ENCODE results near the gene TRIM5.

The TRIM5 gene

DNA sequence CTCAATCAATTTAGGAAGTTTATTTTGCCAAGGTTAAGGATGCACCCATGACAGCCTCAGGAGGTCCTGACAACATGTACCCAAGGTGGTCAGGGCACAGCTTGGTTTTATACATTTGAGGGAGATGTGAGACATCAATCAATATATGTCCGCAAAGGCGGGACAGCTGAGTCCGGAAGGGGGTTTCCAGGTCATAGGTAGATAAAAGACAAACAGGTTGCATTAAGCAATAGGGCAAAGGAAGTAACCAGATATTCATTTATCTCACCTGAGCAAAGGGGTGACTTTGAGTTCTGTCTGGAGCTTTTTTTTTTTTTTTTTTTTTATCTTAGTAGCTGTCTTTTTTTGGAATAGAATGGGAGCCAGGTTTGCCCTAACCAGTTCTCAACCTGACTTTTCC is 62.1 kb downstream of the TRIM5 start:
- DNase-seq: no peak

DNA sequence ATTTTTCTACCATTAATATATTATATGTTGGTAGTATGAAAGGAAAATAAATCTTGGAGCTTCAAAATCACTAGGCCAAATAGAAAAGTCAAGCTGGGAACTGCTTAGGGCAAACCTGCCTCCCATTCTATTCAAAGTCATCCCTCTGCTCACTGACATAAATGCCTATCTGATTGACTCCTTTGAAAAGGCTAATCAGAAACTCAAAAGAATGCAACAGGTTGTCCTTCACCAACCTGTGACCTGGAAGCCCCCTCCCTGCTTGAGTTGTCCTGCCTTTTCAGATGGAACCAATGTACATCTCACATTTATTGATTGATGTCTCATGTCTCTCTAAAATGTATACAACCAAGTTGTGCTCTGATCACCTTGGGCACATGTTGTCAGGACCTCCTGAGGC is 63.3 kb downstream of the TRIM5 start:
- DNase-seq: no peak

DNA sequence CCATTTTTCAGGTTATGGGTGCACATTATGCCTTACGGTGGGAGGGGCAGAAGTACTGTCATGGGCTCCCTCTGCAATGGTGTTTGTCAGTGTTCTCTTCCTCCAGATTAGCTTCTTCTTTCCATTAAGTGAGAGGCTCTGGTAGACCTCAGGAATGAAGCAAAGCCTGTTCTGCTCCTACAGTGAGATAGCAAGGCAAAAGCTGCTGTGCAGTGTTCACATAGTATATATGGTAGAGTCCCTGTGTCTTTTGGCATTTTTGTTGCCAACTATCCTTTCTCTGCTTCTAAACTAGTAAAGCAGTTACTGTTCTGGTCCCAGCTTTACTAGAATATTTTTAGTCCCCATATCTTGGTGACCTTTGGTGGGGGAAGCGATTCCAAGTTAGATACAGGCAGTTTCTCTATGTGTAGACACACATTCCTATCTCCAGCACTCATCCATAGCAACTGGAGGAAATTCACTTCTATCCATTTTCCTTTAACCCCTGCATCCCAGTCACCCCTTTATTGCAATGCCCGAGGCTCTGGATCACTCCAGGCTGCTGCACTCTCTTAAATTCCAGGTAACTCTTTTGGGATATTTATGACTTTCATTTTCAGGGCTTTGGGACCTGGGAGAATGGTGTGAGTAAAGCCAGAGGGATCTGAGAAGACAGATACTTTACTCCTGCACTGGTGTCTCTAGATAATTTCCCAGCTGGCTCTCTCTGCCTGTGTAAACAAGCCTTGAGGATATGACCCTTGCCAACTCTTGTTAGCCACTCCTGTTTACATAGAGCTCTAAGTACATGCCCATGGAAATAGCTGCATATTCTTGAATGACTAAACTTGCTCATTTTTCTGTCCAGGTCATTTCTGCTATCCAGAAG is 64.0 kb downstream of the TRIM5 start:
- DNase-seq: no peak

DNA sequence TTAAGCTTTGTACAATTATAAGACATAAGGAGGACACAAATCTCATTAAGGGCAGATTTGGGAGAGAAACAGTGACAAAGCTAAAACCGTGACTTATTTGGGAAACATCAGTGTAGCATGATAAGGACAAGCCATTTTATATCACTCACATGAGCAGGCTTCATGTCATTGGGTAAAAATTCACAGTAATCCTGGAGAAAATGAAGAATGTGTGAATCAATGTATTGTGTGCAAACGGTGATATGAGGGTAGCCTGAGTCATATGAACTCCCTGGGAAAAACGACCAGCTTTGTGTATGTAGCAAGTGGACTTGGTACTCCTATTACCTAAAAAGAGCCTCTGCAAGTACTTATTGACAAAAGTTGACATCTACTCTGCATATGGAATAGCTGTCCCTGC is 66.1 kb downstream of the TRIM5 start:
- no peak for DNase-seq
